Brain microvascular endothelial cell (primary cell): ENCODE data around the gene GABRD.

Experiments used
- DNase-seq: peaks from one replicate; pipeline ENCODE4 v3.0.0-alpha.2; 2020
- H3K27ac ChIP-seq: fragments of 250-450 bp; sonication (Bioruptor Pico); 2 replicates; pipeline ENCODE4 v1.5.1; 2020; ENCODE audit warnings: mild to moderate bottlenecking, moderate library complexity
- H3K27me3 ChIP-seq: fragments of 250-450 bp; sonication (Bioruptor Pico); replicated peaks from 2 replicates; pipeline ENCODE4 v1.5.1; 2020; ENCODE audit warnings: mild to moderate bottlenecking
- H3K36me3 ChIP-seq: fragments of 250-450 bp; sonication (Bioruptor Pico); replicated peaks from 2 replicates; pipeline ENCODE4 v1.5.1; 2020; ENCODE audit warnings: mild to moderate bottlenecking
- H3K4me3 ChIP-seq: 2 replicates; pipeline ENCODE4 v1.5.1; 2011; ENCODE audit warnings: low read depth, mild to moderate bottlenecking, control low read depth, low read length, moderate library complexity
- CTCF ChIP-seq: IDR thresholded peaks from 2 replicates; pipeline ENCODE4 v1.5.1; 2011; ENCODE audit warnings: low read depth, mild to moderate bottlenecking, moderate library complexity, low read length, control low read depth, inconsistent platforms; ENCODE audit errors: missing control alignments
- in situ Hi-C: cut with HindIII; loops from 2 replicates; pipeline ENCODE4 v1.10.0; 2017; ENCODE audit warnings: low sequenced_read_pairs, low pct_ligation_motif_present

GABRD gene

GRCh38 chr1:2004856-2005255, 14.3 kb upstream of the GABRD start:
- no peaks in the 10 kb centered on the region for H3K36me3 ChIP-seq
- peaks cover 20% of the 10 kb centered on the region for H3K27me3 ChIP-seq
- no peak overlapping the region for H3K27ac ChIP-seq
- no peak for DNase-seq
- no peak for TF ChIP-seq CTCF
- no peak overlapping the region for H3K4me3 ChIP-seq
- in situ Hi-C loops = no loop called here

- H3K36me3 ChIP-seq = no peaks in the 10 kb centered on the region
- in situ Hi-C loops = no loop called here
- TF ChIP-seq CTCF = no peak
- peaks cover 12% of the 10 kb centered on the region for H3K27me3 ChIP-seq
- H3K4me3 ChIP-seq = no peak overlapping the region
- DNase-seq = no peak
- no peak overlapping the region for H3K27ac ChIP-seq
Observed at GRCh38 chr1:2009101-2010053, 9.8 kb upstream of the GABRD start.

DNA sequence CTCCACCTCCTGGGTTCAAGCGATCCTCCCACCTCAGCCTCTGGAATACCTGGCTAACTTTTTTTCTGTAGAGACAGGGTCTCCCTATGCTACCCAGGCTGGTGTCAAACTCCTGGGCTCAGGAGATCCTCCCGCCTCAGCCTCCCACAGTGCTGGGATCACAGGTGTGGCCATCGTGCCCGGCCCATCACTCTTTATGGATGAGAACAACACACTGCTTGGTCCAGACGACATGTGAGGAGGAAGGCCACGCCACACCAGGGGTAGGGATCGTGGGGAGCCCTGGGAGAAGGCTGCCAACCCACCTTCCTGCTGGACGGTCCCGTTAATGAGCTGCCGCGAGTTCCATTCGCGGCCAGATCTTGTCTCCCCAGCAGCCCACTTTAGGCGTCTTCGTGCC, 5.0 kb upstream of the GABRD start:
- Histone ChIP-seq H3K36me3 (no peaks in the 10 kb centered on the region), H3K4me3 (no peak overlapping the region), H3K27me3 (peaks cover 19% of the 10 kb centered on the region), H3K27ac (no peak overlapping the region)
- no peak for DNase-seq
- in situ Hi-C loops = no loop called here
- no peak for TF ChIP-seq CTCF

DNA sequence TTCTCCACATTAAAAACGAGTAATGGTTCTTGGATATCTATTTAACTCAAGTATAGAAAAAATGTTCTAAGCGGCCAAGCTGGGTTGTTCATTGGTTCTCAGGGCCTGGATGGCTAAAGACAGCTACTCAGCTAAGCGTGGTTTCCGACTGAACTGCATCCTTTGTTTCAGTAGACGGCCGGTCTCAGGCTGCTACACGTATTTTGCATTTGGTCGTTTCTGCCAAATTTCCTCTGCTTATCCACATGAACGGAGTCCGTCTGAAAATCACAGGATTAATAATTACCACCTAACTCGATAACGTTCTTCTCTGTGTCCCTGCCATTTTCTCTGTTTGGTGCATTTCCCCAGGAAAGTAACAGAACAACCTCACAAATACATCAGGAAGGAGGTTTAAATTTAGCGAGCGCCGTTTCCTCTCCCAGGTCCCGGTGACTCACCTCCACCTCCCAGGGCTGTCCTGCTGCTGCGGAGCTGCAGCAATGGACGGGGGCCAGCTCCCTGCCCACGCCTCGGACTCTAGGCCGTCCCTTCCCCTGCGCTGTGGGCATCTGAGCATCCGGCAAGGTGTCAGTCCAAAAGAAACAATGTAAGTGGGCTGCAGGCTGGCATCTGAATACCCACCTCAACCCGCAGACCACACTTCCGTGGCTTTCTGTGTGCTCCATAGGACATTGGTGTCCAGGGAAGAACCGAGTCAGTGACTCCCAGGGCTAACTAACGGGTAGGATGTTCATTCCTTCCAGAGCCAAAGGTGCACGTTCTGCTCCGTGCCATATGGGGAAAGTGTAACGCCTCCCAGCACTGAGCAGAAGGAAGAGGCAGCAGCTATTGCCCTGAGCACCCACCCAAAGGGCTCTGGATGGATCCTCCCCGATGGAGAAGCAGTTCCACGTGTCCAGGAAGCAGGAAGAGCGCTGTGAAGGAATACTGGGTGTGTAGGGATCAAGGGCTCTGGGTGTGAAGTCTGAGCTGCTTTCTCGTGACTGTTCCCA, 4.1 kb upstream of the GABRD start:
- Histone ChIP-seq H3K4me3 (no peak overlapping the region), H3K27me3 (peaks cover 27% of the 10 kb centered on the region), H3K36me3 (no peaks in the 10 kb centered on the region), H3K27ac (no peak overlapping the region)
- in situ Hi-C loops = no loop called here
- DNase-seq = no peak
- no peak for TF ChIP-seq CTCF

GRCh38 chr1:2016123-2016522, 3.0 kb upstream of the GABRD start:
- Histone ChIP-seq H3K36me3 (no peaks in the 10 kb centered on the region), H3K27me3 (peaks cover 35% of the 10 kb centered on the region), H3K4me3 (no peak overlapping the region), H3K27ac (no peak overlapping the region)
- DNase-seq = no peak
- no peak for TF ChIP-seq CTCF
- in situ Hi-C loops = no loop called here
